Neural cell (in vitro differentiated cells): Measurements from ENCODE around the gene TRPV2.

Experiments used
- CTCF ChIP-seq: fragments of 450-650 bp; IDR thresholded peaks from 2 replicates; pipeline ENCODE4 v1.5.1; 2014; ENCODE audit warnings: antibody characterized with exemption, mild to moderate bottlenecking, moderate library complexity; ENCODE audit not compliant: poor library complexity, severe bottlenecking
- EP300 ChIP-seq: fragments of 450-650 bp; conservative IDR thresholded peaks from 2 replicates; pipeline ENCODE4 v1.6.1; 2014; ENCODE audit warnings: antibody characterized with exemption, mild to moderate bottlenecking, moderate library complexity; ENCODE audit not compliant: poor library complexity, severe bottlenecking
- EZH2 ChIP-seq: fragments of 200-600, 300-800 bp; shearing (Covaris generic), sonication (generic); IDR thresholded peaks from 2 replicates; pipeline ENCODE4 v1.6.1; 2014; ENCODE audit warnings: antibody characterized with exemption, low read length, borderline replicate concordance, mild to moderate bottlenecking; ENCODE audit not compliant: insufficient read depth, poor library complexity, severe bottlenecking
- SMC3 ChIP-seq: fragments of 450-650 bp; conservative IDR thresholded peaks from 2 replicates; pipeline ENCODE4 v1.6.1; 2014; ENCODE audit warnings: antibody characterized with exemption, mild to moderate bottlenecking, moderate library complexity; ENCODE audit not compliant: poor library complexity
- TAF1 ChIP-seq: IDR thresholded peaks from 2 replicates; pipeline ENCODE4 v1.6.1; 2012; ENCODE audit warnings: low read depth

GRCh38 chr17:16378636-16379282 is 36.6 kb upstream of the TRPV2 start:
- TF ChIP-seq EZH2 (no peak), TAF1 (no peak), EP300 (no peak), CTCF (no peak), SMC3 (no peak)
